Activated T-helper 2 cell treated with anti-CD3 and anti-CD28 coated beads, Interferon-gamma antibody, Interleukin-2, Interleukin-4, amounts not matched to agents 10 μg/mL and 5 μg/mL and 100 μg/mL, durations not matched to agents 14 hours and 24 hours and 36 hours (primary cell): ENCODE results near the gene MYO18B. TPM values are rescaled to one million over a fixed set of nuclear protein-coding genes. Genes with fewer than 3 reads are reported as not detected.

Experiments used
- DNase-seq: peaks from one replicate; pipeline ENCODE4 v3.0.0; 2021; ENCODE audit warnings: low spot score
- H3K27ac Mint-ChIP-seq: one replicate; pipeline ENCODE4 v1.8.0; 2021; ENCODE audit warnings: mixed read lengths
- H3K27me3 Mint-ChIP-seq: one replicate; pipeline ENCODE4 v1.8.0; 2021; ENCODE audit warnings: low read depth, mixed read lengths
- H3K36me3 Mint-ChIP-seq: one replicate; pipeline ENCODE4 v1.8.0; 2021; ENCODE audit warnings: low read depth, mixed read lengths
- H3K4me1 Mint-ChIP-seq: one replicate; pipeline ENCODE4 v1.8.0; 2021; ENCODE audit warnings: low read depth, mixed read lengths
- H3K4me3 Mint-ChIP-seq: one replicate; pipeline ENCODE4 v1.8.0; 2021; ENCODE audit warnings: low read depth, mild to moderate bottlenecking, moderate library complexity, mixed read lengths
- H3K9me3 Mint-ChIP-seq: one replicate; pipeline ENCODE4 v1.8.0; 2021; ENCODE audit warnings: mixed read lengths
- intact Hi-C: fragments of 100-400 bp; cut with micrococcal nuclease; formaldehyde crosslinking; loops from one replicate; pipeline ENCODE4 v1.15.1; 2023
- total RNA-seq: library from RNA; stranded (reverse); gene quantifications from 2 replicates; pipeline ENCODE4 v1.2.3, GENCODE V29; 2022

MYO18B gene
- total RNA-seq, 1 donor from 2014 or later: 6.1 TPM

GRCh38 chr22:25900390-25900789 lies 158.4 kb downstream of the MYO18B start:
- H3K4me3 Mint-ChIP-seq: no peak overlapping the region
- H3K4me1 Mint-ChIP-seq: peaks cover 2% of the 10 kb centered on the region
- no peak for DNase-seq
- H3K27me3 Mint-ChIP-seq: no peaks in the 10 kb centered on the region
- intact Hi-C loops: no loop called here
- no peak overlapping the region for H3K27ac Mint-ChIP-seq
- no peaks in the 10 kb centered on the region for H3K9me3 Mint-ChIP-seq
- H3K36me3 Mint-ChIP-seq: no peaks in the 10 kb centered on the region

GRCh38 chr22:25900880-25901279 lies 158.9 kb downstream of the MYO18B start:
- H3K36me3 Mint-ChIP-seq: no peaks in the 10 kb centered on the region
- no peak for DNase-seq
- intact Hi-C loops: no loop called here
- no peak overlapping the region for H3K4me3 Mint-ChIP-seq
- H3K9me3 Mint-ChIP-seq: no peaks in the 10 kb centered on the region
- H3K4me1 Mint-ChIP-seq: peaks cover 6% of the 10 kb centered on the region
- H3K27ac Mint-ChIP-seq: no peak overlapping the region
- no peaks in the 10 kb centered on the region for H3K27me3 Mint-ChIP-seq

DNA sequence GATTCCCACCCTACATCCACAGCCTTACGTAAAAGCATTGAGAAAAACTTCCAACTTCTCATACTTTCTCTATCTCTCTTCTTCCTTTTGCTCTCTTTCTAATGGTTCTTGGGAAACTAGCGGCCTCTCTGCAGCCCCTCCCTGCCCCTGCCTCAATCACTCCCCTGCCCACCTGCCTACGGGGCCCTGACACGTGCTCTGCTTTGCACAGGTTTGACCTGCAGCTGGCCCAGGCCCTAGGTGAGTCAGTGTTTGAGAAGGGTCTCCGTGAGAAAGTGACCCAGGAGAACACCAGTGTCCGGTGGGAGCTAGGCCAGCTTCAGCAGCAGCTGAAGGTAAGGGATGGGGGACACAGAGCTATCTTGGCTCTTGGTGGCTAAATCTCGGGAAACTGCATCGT lies 160.4 kb downstream of the MYO18B start:
- Mint-ChIP-seq H3K4me1 (peaks cover 6% of the 10 kb centered on the region), H3K27me3 (no peaks in the 10 kb centered on the region), H3K9me3 (peaks cover 4% of the 10 kb centered on the region), H3K36me3 (no peaks in the 10 kb centered on the region), H3K27ac (no peak overlapping the region), H3K4me3 (no peak overlapping the region)
- DNase-seq: no peak
- intact Hi-C loops: no loop called here

GRCh38 chr22:25903294-25903693 lies 161.3 kb downstream of the MYO18B start:
- H3K4me1 Mint-ChIP-seq: peaks cover 6% of the 10 kb centered on the region
- intact Hi-C loops: no loop called here
- H3K27me3 Mint-ChIP-seq: no peaks in the 10 kb centered on the region
- H3K36me3 Mint-ChIP-seq: no peaks in the 10 kb centered on the region
- DNase-seq: no peak
- H3K4me3 Mint-ChIP-seq: no peak overlapping the region
- H3K27ac Mint-ChIP-seq: no peak overlapping the region
- peaks cover 4% of the 10 kb centered on the region for H3K9me3 Mint-ChIP-seq

- no peak overlapping the region for H3K4me3 Mint-ChIP-seq
Observed at GRCh38 chr22:25908212-25908611, 166.2 kb downstream of the MYO18B start.

GRCh38 chr22:25908755-25909154 lies 166.8 kb downstream of the MYO18B start:
- no peaks in the 10 kb centered on the region for H3K36me3 Mint-ChIP-seq
- peaks cover 6% of the 10 kb centered on the region for H3K4me1 Mint-ChIP-seq
- no peaks in the 10 kb centered on the region for H3K27me3 Mint-ChIP-seq
- no peak overlapping the region for H3K27ac Mint-ChIP-seq
- intact Hi-C loops: no loop called here
- H3K9me3 Mint-ChIP-seq: peaks cover 4% of the 10 kb centered on the region
- no peak for DNase-seq
- no peak overlapping the region for H3K4me3 Mint-ChIP-seq

More at GRCh38 chr22:25908212-25908611, 166.2 kb downstream of the MYO18B start:
- H3K9me3 Mint-ChIP-seq: peaks cover 4% of the 10 kb centered on the region
- no peak overlapping the region for H3K27ac Mint-ChIP-seq
- intact Hi-C loops: no loop called here
- peaks cover 6% of the 10 kb centered on the region for H3K4me1 Mint-ChIP-seq
- H3K27me3 Mint-ChIP-seq: no peaks in the 10 kb centered on the region
- H3K36me3 Mint-ChIP-seq: no peaks in the 10 kb centered on the region
- DNase-seq: no peak

DNA sequence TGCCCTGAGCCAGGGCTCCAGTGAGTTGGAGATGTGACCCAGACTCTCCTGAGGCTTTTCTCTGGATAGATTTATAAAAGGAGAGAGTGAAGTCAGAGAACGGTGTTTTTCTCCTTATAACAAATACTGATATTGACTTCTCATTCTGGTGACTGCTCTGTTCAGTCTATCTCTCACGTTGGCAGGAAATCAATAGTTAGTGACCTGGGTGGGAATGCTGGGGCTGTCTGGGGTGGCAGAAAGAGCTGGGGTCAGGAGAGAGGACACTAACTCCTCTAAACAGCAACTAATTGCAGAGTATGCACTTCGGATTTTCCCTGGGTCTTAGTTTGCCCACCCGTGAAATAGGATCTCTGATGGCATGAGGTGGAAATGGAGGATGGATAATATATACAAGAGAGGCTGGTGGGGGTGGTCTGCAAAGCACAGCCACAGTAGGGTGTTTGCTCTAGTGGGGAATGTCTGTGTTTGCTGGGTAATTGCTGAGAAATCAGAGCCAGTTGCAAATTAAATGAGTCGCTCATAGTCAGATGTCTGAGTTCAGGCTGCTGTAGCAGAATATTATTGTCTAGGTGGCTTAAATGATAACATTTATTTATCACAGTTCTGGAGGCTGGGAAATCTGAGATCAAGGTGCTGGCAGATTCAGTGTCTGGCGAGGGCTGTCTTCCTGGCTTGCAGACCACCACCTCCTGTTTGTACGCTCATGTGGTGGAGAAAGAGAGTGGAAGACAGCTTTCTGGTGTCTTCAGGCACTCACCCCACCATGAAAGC lies 167.8 kb downstream of the MYO18B start:
- DNase-seq: no peak
- H3K27ac Mint-ChIP-seq: no peak overlapping the region
- no peak overlapping the region for H3K4me3 Mint-ChIP-seq
- intact Hi-C loops: no loop called here
- H3K9me3 Mint-ChIP-seq: peaks cover 4% of the 10 kb centered on the region
- no peaks in the 10 kb centered on the region for H3K27me3 Mint-ChIP-seq
- no peaks in the 10 kb centered on the region for H3K36me3 Mint-ChIP-seq
- H3K4me1 Mint-ChIP-seq: peaks cover 6% of the 10 kb centered on the region

DNA sequence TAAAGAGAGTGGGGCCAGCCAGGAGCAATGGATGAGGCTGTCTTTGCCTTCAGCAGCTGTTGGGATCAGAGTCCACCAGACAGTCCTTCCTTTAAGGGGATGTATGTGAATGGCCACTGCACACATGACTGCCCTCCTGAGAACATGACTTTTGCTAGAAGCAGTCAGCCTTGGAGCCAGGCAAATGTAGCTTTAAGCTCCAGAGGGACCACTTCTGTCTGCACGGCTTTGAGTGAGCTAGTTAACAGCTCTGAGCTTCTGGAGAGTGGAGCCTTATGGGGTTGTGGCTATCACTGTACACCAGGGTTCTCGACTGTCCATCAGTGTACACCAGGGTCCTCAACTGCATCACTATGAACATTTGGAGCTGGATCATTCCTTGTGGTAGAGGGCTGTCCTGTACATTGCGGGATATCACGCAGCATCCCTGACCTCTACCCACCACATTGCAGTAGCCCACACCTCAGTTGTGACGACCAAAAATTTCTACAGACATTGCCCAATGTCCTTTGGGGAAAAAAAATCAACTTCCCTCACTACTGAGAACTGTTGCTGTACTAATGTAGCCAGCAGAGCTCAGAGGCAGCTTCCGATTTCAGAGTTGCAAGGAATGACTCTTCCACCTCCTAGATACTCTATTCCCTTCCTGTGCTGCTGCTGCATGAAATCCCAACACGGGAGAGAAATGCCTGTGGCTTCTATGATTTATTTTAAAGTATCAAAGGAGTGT lies 169.4 kb downstream of the MYO18B start:
- Mint-ChIP-seq H3K4me3 (no peak overlapping the region), H3K9me3 (peaks cover 2% of the 10 kb centered on the region)

GRCh38 chr22:25919452-25919851 lies 177.5 kb downstream of the MYO18B start:
- Mint-ChIP-seq H3K9me3 (no peaks in the 10 kb centered on the region), H3K27ac (no peak overlapping the region)

More for the DNA sequence above, 169.4 kb downstream of the MYO18B start:
- Mint-ChIP-seq H3K4me1 (no peaks in the 10 kb centered on the region), H3K27ac (no peak overlapping the region), H3K36me3 (no peaks in the 10 kb centered on the region), H3K27me3 (peaks cover 3% of the 10 kb centered on the region)
- intact Hi-C loops: no loop called here
- DNase-seq: no peak

DNA sequence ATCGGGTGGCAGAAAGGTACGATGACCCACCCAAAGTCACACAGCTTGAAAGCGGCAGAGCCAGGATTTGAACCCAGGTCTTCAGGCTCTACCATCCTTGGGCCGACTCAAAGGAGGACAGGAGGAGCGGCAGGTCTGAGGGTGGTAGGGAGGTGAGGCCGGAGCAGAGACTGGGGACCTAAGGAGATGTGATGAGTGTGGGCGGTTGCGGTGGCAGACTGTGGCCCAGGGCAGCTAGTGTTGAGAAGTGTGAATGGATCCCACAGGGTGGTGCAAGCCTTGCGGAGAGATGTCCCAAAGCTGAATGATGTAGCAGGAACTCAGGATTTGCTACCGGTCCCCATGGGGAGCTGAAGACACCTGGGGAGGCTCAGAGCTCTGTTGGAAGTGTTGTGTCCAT lies 180.2 kb downstream of the MYO18B start:
- Mint-ChIP-seq H3K36me3 (no peaks in the 10 kb centered on the region), H3K9me3 (no peaks in the 10 kb centered on the region), H3K4me3 (no peak overlapping the region), H3K4me1 (no peaks in the 10 kb centered on the region), H3K27me3 (peaks cover 6% of the 10 kb centered on the region), H3K27ac (no peak overlapping the region)
- intact Hi-C loops: no loop called here
- no peak for DNase-seq

More at GRCh38 chr22:25919452-25919851, 177.5 kb downstream of the MYO18B start:
- no peak for DNase-seq
- Mint-ChIP-seq H3K36me3 (no peaks in the 10 kb centered on the region), H3K27me3 (peaks cover 9% of the 10 kb centered on the region), H3K4me1 (no peaks in the 10 kb centered on the region), H3K4me3 (no peak overlapping the region)
- intact Hi-C loops: no loop called here

GRCh38 chr22:25923914-25924313 lies 181.9 kb downstream of the MYO18B start:
- Mint-ChIP-seq H3K4me1 (no peaks in the 10 kb centered on the region), H3K27me3 (peaks cover 4% of the 10 kb centered on the region), H3K4me3 (no peak overlapping the region), H3K9me3 (no peaks in the 10 kb centered on the region), H3K36me3 (no peaks in the 10 kb centered on the region), H3K27ac (no peak overlapping the region)
- no peak for DNase-seq
- intact Hi-C loops: no loop called here

- H3K4me1 Mint-ChIP-seq: no peaks in the 10 kb centered on the region
- no peak overlapping the region for H3K4me3 Mint-ChIP-seq
- no peaks in the 10 kb centered on the region for H3K36me3 Mint-ChIP-seq
- DNase-seq: no peak
- peaks cover 4% of the 10 kb centered on the region for H3K27me3 Mint-ChIP-seq
- intact Hi-C loops: no loop called here
- no peaks in the 10 kb centered on the region for H3K9me3 Mint-ChIP-seq
- H3K27ac Mint-ChIP-seq: no peak overlapping the region
Observed at GRCh38 chr22:25928038-25928437, 186.1 kb downstream of the MYO18B start.

DNA sequence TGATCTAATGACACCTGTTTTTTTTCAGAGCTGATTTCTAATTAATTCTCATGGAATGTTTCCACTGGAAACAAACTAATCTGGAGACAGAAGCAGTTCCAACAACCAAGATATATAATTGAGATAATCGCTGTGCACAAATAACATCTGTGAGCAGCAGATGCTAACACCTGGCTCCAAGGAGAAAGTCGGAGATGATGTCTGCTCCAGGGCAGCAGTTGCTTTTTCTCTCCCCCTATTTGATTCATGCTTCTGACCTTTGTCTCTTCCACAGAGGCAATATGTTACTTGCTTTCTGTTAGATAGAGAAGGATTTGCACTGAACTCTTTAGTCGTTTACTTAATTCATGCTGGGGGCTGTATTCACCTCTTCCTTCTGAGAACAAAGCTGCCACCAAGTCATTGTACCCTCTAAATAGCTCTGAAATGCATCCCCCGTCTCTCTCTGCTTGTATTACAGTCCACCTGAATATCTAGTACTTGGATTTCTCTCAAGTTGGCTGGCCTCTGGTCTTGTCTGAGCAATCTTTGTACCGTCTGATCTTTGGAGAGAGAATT lies 187.4 kb downstream of the MYO18B start:
- Mint-ChIP-seq H3K36me3 (no peaks in the 10 kb centered on the region), H3K4me3 (no peak overlapping the region), H3K4me1 (no peaks in the 10 kb centered on the region), H3K27me3 (peaks cover 2% of the 10 kb centered on the region), H3K9me3 (no peaks in the 10 kb centered on the region), H3K27ac (no peak overlapping the region)
- no peak for DNase-seq
- intact Hi-C loops: no loop called here
